Hepatocyte (in vitro differentiated cells): ENCODE measurements around the gene HES4.

Source experiments
- EZH2 ChIP-seq: fragments of 200-600 bp; sonication (generic); IDR thresholded peaks from 2 replicates; pipeline ENCODE4 v1.6.1; 2016; ENCODE audit warnings: antibody characterized with exemption, mild to moderate bottlenecking, borderline replicate concordance
- EZH2phosphoT487 ChIP-seq: fragments of 200-600 bp; sonication (generic); IDR thresholded peaks from one replicate; pipeline ENCODE4 v1.6.1; 2018; ENCODE audit warnings: antibody characterized with exemption, mild to moderate bottlenecking, low read depth, moderate library complexity; ENCODE audit not compliant: unreplicated experiment, severe bottlenecking
- TF ChIP-seq, protein P1 (sequence below): fragments of 200-600 bp; sonication (generic); IDR thresholded peaks from 2 replicates; pipeline ENCODE4 v1.5.1; 2016; ENCODE audit warnings: antibody characterized with exemption, mild to moderate bottlenecking; ENCODE audit not compliant: poor library complexity

- TF ChIP-seq, protein P1, sequence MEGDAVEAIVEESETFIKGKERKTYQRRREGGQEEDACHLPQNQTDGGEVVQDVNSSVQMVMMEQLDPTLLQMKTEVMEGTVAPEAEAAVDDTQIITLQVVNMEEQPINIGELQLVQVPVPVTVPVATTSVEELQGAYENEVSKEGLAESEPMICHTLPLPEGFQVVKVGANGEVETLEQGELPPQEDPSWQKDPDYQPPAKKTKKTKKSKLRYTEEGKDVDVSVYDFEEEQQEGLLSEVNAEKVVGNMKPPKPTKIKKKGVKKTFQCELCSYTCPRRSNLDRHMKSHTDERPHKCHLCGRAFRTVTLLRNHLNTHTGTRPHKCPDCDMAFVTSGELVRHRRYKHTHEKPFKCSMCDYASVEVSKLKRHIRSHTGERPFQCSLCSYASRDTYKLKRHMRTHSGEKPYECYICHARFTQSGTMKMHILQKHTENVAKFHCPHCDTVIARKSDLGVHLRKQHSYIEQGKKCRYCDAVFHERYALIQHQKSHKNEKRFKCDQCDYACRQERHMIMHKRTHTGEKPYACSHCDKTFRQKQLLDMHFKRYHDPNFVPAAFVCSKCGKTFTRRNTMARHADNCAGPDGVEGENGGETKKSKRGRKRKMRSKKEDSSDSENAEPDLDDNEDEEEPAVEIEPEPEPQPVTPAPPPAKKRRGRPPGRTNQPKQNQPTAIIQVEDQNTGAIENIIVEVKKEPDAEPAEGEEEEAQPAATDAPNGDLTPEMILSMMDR = no peak
- no peak for TF ChIP-seq EZH2
- no peak for TF ChIP-seq EZH2phosphoT487
Observed at GRCh38 chr1:958823-959730, 40.8 kb downstream of the HES4 start, which contains the start of gene NOC2L.
